NCI-H69 (cell line): Measurements from ENCODE around the gene LYPD6B.
"Not testable (repeated sequence)": the region's sequence is repeated elsewhere in the genome, so short reads cannot be mapped to it uniquely, and the experiment has no call there.

Experiments used
- DNase-seq: peaks from one replicate; lab custom pipeline; 2025; lab: John Stamatoyannopoulos, UW

Gene LYPD6B

GRCh38 chr2:149204686-149205085 lies 166.2 kb downstream of the LYPD6B start:
- DNase-seq, result no peak

GRCh38 chr2:149205143-149205542 lies 166.6 kb downstream of the LYPD6B start:
- DNase-seq, result no peak

GRCh38 chr2:149213764-149214493 lies 175.4 kb downstream of the LYPD6B start:
- no peak for DNase-seq

GRCh38 chr2:149218497-149218896 lies 180.0 kb downstream of the LYPD6B start:
- DNase-seq, result no peak

- no peak for DNase-seq
These were observed 181.4 kb downstream of the LYPD6B start for GRCh38 chr2:149219856-149220255.

- no peak for DNase-seq
These were observed 182.5 kb downstream of the LYPD6B start for GRCh38 chr2:149221002-149221401.

- DNase-seq, result no peak
These were observed 183.4 kb downstream of the LYPD6B start for GRCh38 chr2:149221898-149222297.

- no peak for DNase-seq
These were observed 185.1 kb downstream of the LYPD6B start for GRCh38 chr2:149223472-149224095.

GRCh38 chr2:149224543-149224942 lies 186.0 kb downstream of the LYPD6B start:
- DNase-seq, result no peak

- DNase-seq, result peak; percentile 72
These were observed 186.9 kb downstream of the LYPD6B start for GRCh38 chr2:149225446-149225845.

GRCh38 chr2:149226790-149227189 lies 188.3 kb downstream of the LYPD6B start:
- no peak for DNase-seq

GRCh38 chr2:149235816-149236375 lies 197.4 kb downstream of the LYPD6B start:
- DNase-seq, result no peak

- DNase-seq, result no peak
These were observed 197.9 kb downstream of the LYPD6B start for GRCh38 chr2:149236410-149236809.

- no peak for DNase-seq
These were observed 207.7 kb downstream of the LYPD6B start for GRCh38 chr2:149246186-149246585.

- DNase-seq, result not testable (repeated sequence)
These were observed 212.9 kb downstream of the LYPD6B start for GRCh38 chr2:149251436-149251835.

- DNase-seq, result not testable (repeated sequence)
These were observed 218.4 kb downstream of the LYPD6B start for GRCh38 chr2:149256877-149257276.

GRCh38 chr2:149258531-149258930 lies 220.0 kb downstream of the LYPD6B start:
- DNase-seq, result no peak

- no peak for DNase-seq
These were observed 220.6 kb downstream of the LYPD6B start for GRCh38 chr2:149259136-149259535.

- DNase-seq, result peak; percentile 22
These were observed 223.2 kb downstream of the LYPD6B start for GRCh38 chr2:149261692-149262091.
